HepG2 (cell line): Measurements from ENCODE around the gene CHN2. TPM values are rescaled to one million over a fixed set of nuclear protein-coding genes. Genes with fewer than 3 reads are reported as not detected.

Experiments
- ATAC-seq: fragments of 200-7000 bp; cut with Tn5 transposase; 3 replicates; pipeline ENCODE4 v1.9.1; 2020; ENCODE audit warnings: mild to moderate bottlenecking, moderate library complexity
- BruUV-seq: library from RNA; stranded (reverse); fragments of 400-500 nt; replicated peaks from 2 replicates; lab custom pipeline; 2021; lab: Mats Ljungman, UMichigan
- CTCF ChIA-PET: fragments of 300-600 bp; formaldehyde crosslinking; extraction: SDS; loops from one replicate; lab custom pipeline; 2021; ENCODE audit warnings: low total read pairs, inconsistent platforms, low intra/inter-chr PET ratio; lab: Yijun Ruan, JAX
- POLR2A ChIA-PET: fragments of 350-600 bp; sonication (Branson Sonifier 250); formaldehyde crosslinking; loops from one replicate; lab custom pipeline; 2020; ENCODE audit warnings: antibody characterized with exemption, inconsistent platforms; lab: Yijun Ruan, JAX
- DNase-seq: peaks from one replicate; pipeline ENCODE4 v3.0.0-alpha.2; 2015; ENCODE audit warnings: low spot score
- FAIRE-seq: peaks from 3 replicates; lab custom pipeline; 2011; peaks lifted over from hg19 to GRCh38; lab: Jason Lieb, UNC
- H2AFZ ChIP-seq: one replicate; pipeline ENCODE4 v1.6.1; 2011; ENCODE audit warnings: low read length, inconsistent platforms
- H3K27ac ChIP-seq: fragments of 300-600 bp; 3 replicates; pipeline ENCODE4 v1.8.0; 2011; ENCODE audit warnings: mixed run types, mild to moderate bottlenecking, mixed read lengths, low read length, inconsistent platforms; ENCODE audit not compliant: insufficient read depth; ENCODE audit errors: extremely low read length
- H3K27me3 ChIP-seq, 2 experiments: fragments of 200-600 bp in 1 of 2; 2 replicates in 1 of 2; 3 replicates in 1 of 2; pipeline versions ENCODE4 v1.6.0 to v1.8.0; 2011; ENCODE audit warnings: low read length in 2 of 2, mild to moderate bottlenecking in 2 of 2, moderate library complexity in 2 of 2, inconsistent platforms in 1 of 2; ENCODE audit not compliant: insufficient read depth in 2 of 2, control insufficient read depth in 1 of 2
- H3K36me3 ChIP-seq, 2 experiments: fragments of 200-600 bp in 1 of 2; replicated peaks in 1 of 2; 2 replicates in 1 of 2; 3 replicates in 1 of 2; pipeline versions ENCODE4 v1.5.1 to v1.8.0; 2011; ENCODE audit warnings: low read length in 2 of 2, inconsistent platforms in 1 of 2; ENCODE audit not compliant: insufficient read depth in 2 of 2, control insufficient read depth in 1 of 2
- H3K4me1 ChIP-seq: 2 replicates; pipeline ENCODE4 v1.5.1; 2012; ENCODE audit warnings: low read length, inconsistent platforms; ENCODE audit not compliant: insufficient read depth
- H3K4me2 ChIP-seq: 2 replicates; pipeline ENCODE4 v1.6.0; 2011; ENCODE audit warnings: low read depth, low read length, inconsistent platforms
- H3K4me3 ChIP-seq, 3 experiments: fragments of 200-600 bp in 1 of 3; sonication (generic), shearing (Covaris generic) in 1 of 3; replicated peaks in 1 of 3; 2 replicates each; pipeline ENCODE4 v1.5.1; 2011 to 2016; ENCODE audit warnings: low read length in 3 of 3, inconsistent platforms in 2 of 3, low read depth in 2 of 3, mild to moderate bottlenecking in 2 of 3, control low read depth in 1 of 3, mixed read lengths in 1 of 3; ENCODE audit not compliant: insufficient read depth in 1 of 3
- H3K79me2 ChIP-seq: one replicate; pipeline ENCODE4 v1.6.1; 2011; ENCODE audit warnings: low read length, inconsistent platforms; ENCODE audit not compliant: insufficient read depth
- H3K9ac ChIP-seq: 2 replicates; pipeline ENCODE4 v1.6.0; 2011; ENCODE audit warnings: mild to moderate bottlenecking, low read depth, low read length, inconsistent platforms; ENCODE audit not compliant: insufficient read depth
- H3K9me3 ChIP-seq: 2 replicates; pipeline ENCODE4 v1.5.1; 2012; ENCODE audit warnings: mild to moderate bottlenecking, low read length
- H4K20me1 ChIP-seq: 2 replicates; pipeline ENCODE4 v1.6.0; 2011; ENCODE audit warnings: inconsistent platforms, mild to moderate bottlenecking, low read length, moderate library complexity; ENCODE audit not compliant: insufficient read depth
- MATR3 ChIP-seq: sonication (generic); formaldehyde crosslinking; IDR thresholded peaks from 2 replicates; pipeline ENCODE4 v1.4.0; 2020; ENCODE audit warnings: missing genetic modification reagents
- MED13 ChIP-seq: sonication (generic); formaldehyde crosslinking; IDR thresholded peaks from 2 replicates; pipeline ENCODE4 v1.5.0; 2020; ENCODE audit warnings: missing genetic modification reagents
- SAP130 ChIP-seq: IDR thresholded peaks from 2 replicates; pipeline ENCODE4 v1.6.1; 2016; ENCODE audit warnings: low read depth
- SSRP1 ChIP-seq: IDR thresholded peaks from 2 replicates; pipeline ENCODE4 v1.6.1; 2016; ENCODE audit warnings: control low read depth
- TOE1 ChIP-seq: sonication (generic); formaldehyde crosslinking; IDR thresholded peaks from 2 replicates; pipeline ENCODE4 v1.4.0; 2020; ENCODE audit warnings: mild to moderate bottlenecking, missing genetic modification reagents
- ZBTB8A ChIP-seq: sonication (generic); formaldehyde crosslinking; IDR thresholded peaks from 2 replicates; pipeline ENCODE4 v1.4.0; 2020; ENCODE audit warnings: mild to moderate bottlenecking, low read depth, missing genetic modification reagents, borderline replicate concordance
- ZC3H13 ChIP-seq: sonication (generic); formaldehyde crosslinking; IDR thresholded peaks from 2 replicates; pipeline ENCODE4 v1.8.1; 2023; ENCODE audit warnings: mild to moderate bottlenecking, missing genetic modification reagents, moderate library complexity
- ZNF17 ChIP-seq: sonication (generic); formaldehyde crosslinking; IDR thresholded peaks from 2 replicates; pipeline ENCODE4 v1.5.0; 2020; ENCODE audit warnings: mild to moderate bottlenecking, missing genetic modification reagents
- ZNF180 ChIP-seq: sonication (generic); formaldehyde crosslinking; IDR thresholded peaks from 2 replicates; pipeline ENCODE4 v1.4.0; 2020; ENCODE audit warnings: low read depth, missing genetic modification reagents, borderline replicate concordance
- ZNF274 ChIP-seq: sonication (generic); formaldehyde crosslinking; IDR thresholded peaks from 2 replicates; pipeline ENCODE4 v1.5.1; 2020; ENCODE audit warnings: mild to moderate bottlenecking, missing genetic modification reagents
- ZNF781 ChIP-seq: sonication (generic); formaldehyde crosslinking; IDR thresholded peaks from 2 replicates; pipeline ENCODE4 v1.5.1; 2020; ENCODE audit warnings: borderline replicate concordance, mild to moderate bottlenecking, missing genetic modification reagents; ENCODE audit errors: not compliant biosample characterization
- WGBS: methylation state at CpG from one replicate; pipeline ENCODE4 v1.1.6; 2017; ENCODE audit warnings: low lambda C conversion rate; 5-methylcytosine and 5-hydroxymethylcytosine counted together
- in situ Hi-C: cut with HindIII; loops from 2 replicates; pipeline ENCODE4 v1.10.0; 2017; ENCODE audit warnings: low pct_unique_long_range_greater_than_20kb; ENCODE audit not compliant: extremely low pct_ligation_motif_present
- intact Hi-C: fragments of 100-400 bp; cut with micrococcal nuclease; formaldehyde crosslinking; loops from one replicate; pipeline ENCODE4 v1.10.0; 2022; ENCODE audit not compliant: unreplicated experiment
- polyA plus RNA-seq, 8 experiments: library from polyadenylated mRNA; depleted of rRNA in 3 of 8; stranded (reverse) in 7 of 8; unstranded in 1 of 8; fragments of >200 nt; fragmentation: Illumina TruSeq in 4 of 8; extraction: Trizol in 4 of 8; gene quantifications; 2 replicates each; pipeline versions ENCODE4 v1.2.1 to v1.2.3, GENCODE V29; 2011 to 2016; ENCODE audit warnings: low read depth in 4 of 8, missing spikeins in 1 of 8, mixed read lengths in 1 of 8; ENCODE audit not compliant: insufficient read depth in 1 of 8
- total RNA-seq, 5 experiments: library from RNA; depleted of rRNA; stranded (reverse); fragments of >200 nt; fragmentation: Illumina TruSeq; extraction: Trizol; gene quantifications; 2 replicates each; pipeline ENCODE4 v1.2.3, GENCODE V29; 2016; ENCODE audit warnings: low read depth in 1 of 5
- TF ChIP-seq, protein P1 (sequence below): sonication (generic); formaldehyde crosslinking; IDR thresholded peaks from 2 replicates; pipeline ENCODE4 v1.4.0; 2020; ENCODE audit warnings: mild to moderate bottlenecking, low read depth, missing genetic modification reagents
- TF ChIP-seq, protein P2 (sequence below): sonication (generic); formaldehyde crosslinking; IDR thresholded peaks from 2 replicates; pipeline ENCODE4 v1.5.1; 2020; ENCODE audit warnings: mild to moderate bottlenecking, missing genetic modification reagents, moderate library complexity
- TF ChIP-seq, protein P3 (sequence below): sonication (generic); formaldehyde crosslinking; conservative IDR thresholded peaks from 2 replicates; pipeline ENCODE4 v1.4.0; 2020; ENCODE audit warnings: mild to moderate bottlenecking, missing genetic modification reagents, moderate library complexity

Gene CHN2
- total and polyA plus RNA-seq, 2 of the 13 experiments (the other 11 are each of a cell fraction or from before 2014, with no cell fraction given), result 23.5 to 30.5 TPM

GRCh38 chr7:29435902-29436301 is 241.3 kb downstream of the CHN2 start:
- in situ Hi-C loops, result no loop called here
- no peaks in the 10 kb centered on the region for H3K27me3 ChIP-seq
- ChIA-PET CTCF (no interaction called here), POLR2A (no interaction called here)
- 91% methylated on average over 3 of the region's 3 CpGs for WGBS
- H3K27ac ChIP-seq, result no peak overlapping the region
- H3K4me2 ChIP-seq, result no peak overlapping the region
- FAIRE-seq, result no peak
- BruUV-seq, result no TSS peak
- H2AFZ ChIP-seq, result no peak overlapping the region
- H3K9me3 ChIP-seq, result no peaks in the 10 kb centered on the region
- no peak overlapping the region for H3K9ac ChIP-seq
- no peaks in the 10 kb centered on the region for H3K79me2 ChIP-seq
- intact Hi-C loops, result no loop called here
- peaks cover 5 to 10% of the 10 kb centered on the region in 2 experiments; a peak in 4 of 5 replicates for H3K36me3 ChIP-seq
- no peaks in the 10 kb centered on the region for H4K20me1 ChIP-seq
- H3K4me3 ChIP-seq, result no peak overlapping the region
- ATAC-seq, result no peak
- no peak for DNase-seq
- no peaks in the 10 kb centered on the region for H3K4me1 ChIP-seq
- TF ChIP-seq SSRP1 (CRISPR knock-in tag) (no peak), MED13 (CRISPR knock-in tag) (no peak), SAP130 (CRISPR knock-in tag) (no peak), TOE1 (CRISPR knock-in tag) (no peak), ZBTB8A (CRISPR knock-in tag) (no peak), MATR3 (CRISPR knock-in tag) (no peak), ZNF180 (CRISPR knock-in tag) (no peak), ZNF17 (no peak), ZC3H13 (no peak), ZNF781 (CRISPR knock-in tag) (no peak), ZNF274 (no peak)
- TF ChIP-seq, protein P1, sequence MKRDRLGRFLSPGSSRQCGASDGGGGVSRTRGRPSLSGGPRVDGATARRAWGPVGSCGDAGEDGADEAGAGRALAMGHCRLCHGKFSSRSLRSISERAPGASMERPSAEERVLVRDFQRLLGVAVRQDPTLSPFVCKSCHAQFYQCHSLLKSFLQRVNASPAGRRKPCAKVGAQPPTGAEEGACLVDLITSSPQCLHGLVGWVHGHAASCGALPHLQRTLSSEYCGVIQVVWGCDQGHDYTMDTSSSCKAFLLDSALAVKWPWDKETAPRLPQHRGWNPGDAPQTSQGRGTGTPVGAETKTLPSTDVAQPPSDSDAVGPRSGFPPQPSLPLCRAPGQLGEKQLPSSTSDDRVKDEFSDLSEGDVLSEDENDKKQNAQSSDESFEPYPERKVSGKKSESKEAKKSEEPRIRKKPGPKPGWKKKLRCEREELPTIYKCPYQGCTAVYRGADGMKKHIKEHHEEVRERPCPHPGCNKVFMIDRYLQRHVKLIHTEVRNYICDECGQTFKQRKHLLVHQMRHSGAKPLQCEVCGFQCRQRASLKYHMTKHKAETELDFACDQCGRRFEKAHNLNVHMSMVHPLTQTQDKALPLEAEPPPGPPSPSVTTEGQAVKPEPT, result no peak
- TF ChIP-seq, protein P2, sequence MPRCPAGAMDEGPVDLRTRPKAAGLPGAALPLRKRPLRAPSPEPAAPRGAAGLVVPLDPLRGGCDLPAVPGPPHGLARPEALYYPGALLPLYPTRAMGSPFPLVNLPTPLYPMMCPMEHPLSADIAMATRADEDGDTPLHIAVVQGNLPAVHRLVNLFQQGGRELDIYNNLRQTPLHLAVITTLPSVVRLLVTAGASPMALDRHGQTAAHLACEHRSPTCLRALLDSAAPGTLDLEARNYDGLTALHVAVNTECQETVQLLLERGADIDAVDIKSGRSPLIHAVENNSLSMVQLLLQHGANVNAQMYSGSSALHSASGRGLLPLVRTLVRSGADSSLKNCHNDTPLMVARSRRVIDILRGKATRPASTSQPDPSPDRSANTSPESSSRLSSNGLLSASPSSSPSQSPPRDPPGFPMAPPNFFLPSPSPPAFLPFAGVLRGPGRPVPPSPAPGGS, result no peak
- TF ChIP-seq, protein P3, sequence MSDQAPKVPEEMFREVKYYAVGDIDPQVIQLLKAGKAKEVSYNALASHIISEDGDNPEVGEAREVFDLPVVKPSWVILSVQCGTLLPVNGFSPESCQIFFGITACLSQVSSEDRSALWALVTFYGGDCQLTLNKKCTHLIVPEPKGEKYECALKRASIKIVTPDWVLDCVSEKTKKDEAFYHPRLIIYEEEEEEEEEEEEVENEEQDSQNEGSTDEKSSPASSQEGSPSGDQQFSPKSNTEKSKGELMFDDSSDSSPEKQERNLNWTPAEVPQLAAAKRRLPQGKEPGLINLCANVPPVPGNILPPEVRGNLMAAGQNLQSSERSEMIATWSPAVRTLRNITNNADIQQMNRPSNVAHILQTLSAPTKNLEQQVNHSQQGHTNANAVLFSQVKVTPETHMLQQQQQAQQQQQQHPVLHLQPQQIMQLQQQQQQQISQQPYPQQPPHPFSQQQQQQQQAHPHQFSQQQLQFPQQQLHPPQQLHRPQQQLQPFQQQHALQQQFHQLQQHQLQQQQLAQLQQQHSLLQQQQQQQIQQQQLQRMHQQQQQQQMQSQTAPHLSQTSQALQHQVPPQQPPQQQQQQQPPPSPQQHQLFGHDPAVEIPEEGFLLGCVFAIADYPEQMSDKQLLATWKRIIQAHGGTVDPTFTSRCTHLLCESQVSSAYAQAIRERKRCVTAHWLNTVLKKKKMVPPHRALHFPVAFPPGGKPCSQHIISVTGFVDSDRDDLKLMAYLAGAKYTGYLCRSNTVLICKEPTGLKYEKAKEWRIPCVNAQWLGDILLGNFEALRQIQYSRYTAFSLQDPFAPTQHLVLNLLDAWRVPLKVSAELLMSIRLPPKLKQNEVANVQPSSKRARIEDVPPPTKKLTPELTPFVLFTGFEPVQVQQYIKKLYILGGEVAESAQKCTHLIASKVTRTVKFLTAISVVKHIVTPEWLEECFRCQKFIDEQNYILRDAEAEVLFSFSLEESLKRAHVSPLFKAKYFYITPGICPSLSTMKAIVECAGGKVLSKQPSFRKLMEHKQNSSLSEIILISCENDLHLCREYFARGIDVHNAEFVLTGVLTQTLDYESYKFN (CRISPR knock-in tag), result no peak
